HUES64 (cell line): ENCODE measurements around the gene CABLES1.
A peak's percentile ranks its signal among the peaks of the same experiment; 100 is the strongest.

Source experiments
- H3K27ac ChIP-seq: 2 replicates; pipeline ENCODE4 v1.7.0; 2013; ENCODE audit warnings: low read depth, low read length, inconsistent platforms
- H3K27me3 ChIP-seq: 2 replicates; pipeline ENCODE4 v1.6.1; 2013; ENCODE audit warnings: mild to moderate bottlenecking, low read length; ENCODE audit not compliant: insufficient read depth
- H3K36me3 ChIP-seq: 2 replicates; pipeline ENCODE4 v1.6.1; 2013; ENCODE audit warnings: mild to moderate bottlenecking, low read length; ENCODE audit not compliant: insufficient read depth
- H3K4me1 ChIP-seq: 2 replicates; pipeline ENCODE4 v1.6.1; 2013; ENCODE audit warnings: mild to moderate bottlenecking, low read length, moderate library complexity; ENCODE audit not compliant: insufficient read depth
- H3K4me3 ChIP-seq: 2 replicates; pipeline ENCODE4 v1.5.1; 2013; ENCODE audit warnings: mild to moderate bottlenecking, low read length, moderate library complexity
- H3K9ac ChIP-seq: 2 replicates; pipeline ENCODE4 v1.6.1; 2013; ENCODE audit warnings: mild to moderate bottlenecking, low read depth, low read length
- H3K9me3 ChIP-seq: 2 replicates; pipeline ENCODE4 v1.6.1; 2013; ENCODE audit warnings: low read depth, low read length; ENCODE audit not compliant: insufficient read depth
- WGBS: fragments of 150-250, 120-280 bp; methylation state at CpG from one replicate; pipeline ENCODE4 v1.1.7; 2013; ENCODE audit warnings: missing lambda C conversion rate; 5-methylcytosine and 5-hydroxymethylcytosine counted together

Gene CABLES1

DNA sequence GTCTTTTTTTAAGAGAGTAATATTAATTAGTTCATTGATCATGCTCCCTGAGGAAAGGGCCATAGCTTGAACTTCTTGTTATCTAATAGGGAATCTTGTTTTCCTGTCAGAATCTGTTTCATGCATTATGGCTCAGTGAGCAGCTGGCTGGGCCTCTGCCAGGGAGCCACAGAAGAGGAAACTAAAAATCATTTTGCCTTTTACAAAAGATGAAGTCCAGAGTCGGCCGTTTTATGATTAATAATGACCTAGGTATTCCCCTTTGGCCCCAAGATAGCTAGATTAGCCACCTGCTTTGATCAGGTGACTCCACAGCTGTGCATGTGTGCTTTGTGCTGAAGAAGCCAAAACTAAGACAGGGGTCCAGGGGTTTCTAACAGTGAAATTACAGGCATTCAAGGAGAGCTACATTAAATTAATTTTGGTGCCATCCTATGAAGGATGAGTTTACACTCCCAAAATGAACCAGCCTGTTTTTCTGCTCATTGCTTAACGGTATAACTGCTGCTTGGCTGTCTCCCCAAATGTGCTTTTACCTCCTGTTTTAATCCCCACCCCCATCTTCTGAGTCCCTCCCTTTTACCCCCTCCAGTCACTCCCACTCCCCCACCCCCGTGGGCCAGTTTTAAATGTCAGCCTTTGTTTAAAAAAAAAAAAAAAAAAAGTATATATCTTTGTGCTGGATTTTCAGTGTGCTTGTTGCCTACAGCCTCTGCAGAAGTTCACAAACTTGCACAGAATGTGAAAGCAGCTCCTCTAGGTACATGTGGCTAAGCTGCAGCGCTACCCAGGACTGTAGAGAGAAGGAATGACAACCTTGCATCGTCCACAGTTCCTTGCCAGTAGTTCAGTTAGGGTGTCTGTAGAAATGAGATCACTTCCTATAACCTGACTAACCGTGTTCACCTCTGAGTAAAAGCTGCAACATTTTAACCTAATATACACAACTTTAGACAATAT, 93.1 kb downstream of the CABLES1 start:
- Histone ChIP-seq H3K27ac (no peak overlapping the region), H3K9me3 (no peaks in the 10 kb centered on the region), H3K9ac (no peak overlapping the region), H3K4me1 (peaks cover 11% of the 10 kb centered on the region), H3K36me3 (no peaks in the 10 kb centered on the region; the same call in 1 of the 2 replicates), H3K27me3 (no peaks in the 10 kb centered on the region), H3K4me3 (no peak overlapping the region)
- 96% methylated on average over 6 of the region's 7 CpGs for WGBS

DNA sequence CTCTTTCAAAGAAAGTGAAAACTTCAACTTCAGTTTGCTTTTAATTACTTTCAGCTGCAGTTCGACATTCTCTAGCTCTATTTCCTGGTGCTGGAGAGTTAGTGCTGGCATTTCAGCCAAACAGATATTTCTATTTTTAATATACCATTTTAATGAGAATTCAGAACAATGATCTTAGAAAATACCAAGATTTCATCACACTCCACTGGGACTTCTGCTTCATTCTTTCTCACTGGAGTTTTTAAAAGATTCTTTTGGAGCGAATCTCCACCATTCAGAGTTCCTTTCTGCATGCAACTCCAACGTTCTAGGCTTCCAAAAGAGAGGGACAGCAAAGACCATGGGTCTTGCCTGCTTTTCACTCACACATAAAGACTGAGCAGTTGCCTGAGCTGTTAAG, 94.2 kb downstream of the CABLES1 start:
- Histone ChIP-seq H3K9ac (no peak overlapping the region), H3K4me3 (no peak overlapping the region), H3K36me3 (peaks cover 4% of the 10 kb centered on the region; the same call in 1 of the 2 replicates), H3K9me3 (no peaks in the 10 kb centered on the region), H3K4me1 (peaks cover 11% of the 10 kb centered on the region), H3K27ac (no peak overlapping the region), H3K27me3 (no peaks in the 10 kb centered on the region)
- 93% methylated on average over 3 of the region's 3 CpGs for WGBS

DNA sequence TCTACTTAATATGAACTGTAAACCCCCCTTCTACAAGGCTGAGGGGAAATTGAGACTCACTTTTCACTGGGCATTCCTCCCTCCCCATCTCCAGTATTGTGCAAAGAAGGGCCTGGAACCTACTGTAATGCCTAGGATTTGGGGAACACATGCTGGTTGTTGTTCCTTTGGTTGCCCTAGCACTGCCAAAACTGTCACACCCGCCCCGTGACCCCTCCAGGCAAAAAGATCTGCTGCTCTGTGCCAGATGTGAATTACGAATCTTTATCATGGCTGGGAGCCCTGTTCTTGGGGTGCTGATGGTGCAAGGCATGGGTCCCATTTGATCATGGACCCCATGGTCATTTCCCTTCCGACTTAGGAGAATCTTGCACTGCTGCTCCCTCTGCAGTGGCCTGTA, 95.4 kb downstream of the CABLES1 start:
- WGBS: 95% methylated on average over 4 of the region's 4 CpGs
- H3K9ac ChIP-seq: no peak overlapping the region
- H3K27me3 ChIP-seq: no peaks in the 10 kb centered on the region
- H3K36me3 ChIP-seq: peaks cover 5% of the 10 kb centered on the region; the same call in 1 of the 2 replicates
- peaks cover 16% of the 10 kb centered on the region for H3K4me1 ChIP-seq
- no peak overlapping the region for H3K27ac ChIP-seq
- H3K9me3 ChIP-seq: no peaks in the 10 kb centered on the region
- H3K4me3 ChIP-seq: no peak overlapping the region

DNA sequence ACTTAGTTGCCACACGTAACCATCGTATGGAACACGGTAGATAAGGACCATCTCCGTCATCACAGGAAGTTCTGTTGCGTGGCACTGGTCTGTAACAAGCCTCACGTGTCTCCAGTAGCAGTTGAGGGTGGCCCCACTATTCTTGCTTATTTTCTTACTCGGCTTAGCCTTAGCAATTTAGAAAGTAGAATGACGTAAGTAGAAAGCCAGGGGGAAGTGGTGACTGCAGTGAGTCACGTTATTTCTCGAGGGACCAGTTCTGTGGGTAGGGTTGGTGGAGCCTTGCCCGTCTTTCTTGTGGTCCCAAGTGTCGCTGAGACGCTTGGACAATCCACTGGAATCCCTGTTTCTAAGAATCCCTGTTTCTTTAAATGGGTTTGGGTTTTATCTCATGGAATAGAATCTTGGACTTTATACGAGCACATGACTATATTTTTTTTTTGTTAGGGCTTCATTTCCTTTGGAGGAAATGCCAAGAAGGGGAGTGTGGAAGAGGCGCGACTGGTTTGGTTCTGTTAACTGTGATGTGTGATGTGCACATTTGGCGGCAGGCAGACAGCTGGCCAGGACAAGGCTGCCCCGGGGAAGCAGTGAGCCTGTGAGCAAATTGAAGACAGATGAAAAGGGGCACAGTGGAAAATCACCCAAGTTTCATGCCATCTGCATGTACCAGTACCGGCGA, 96.2 kb downstream of the CABLES1 start:
- Histone ChIP-seq H3K4me3 (no peak overlapping the region), H3K9ac (no peak overlapping the region), H3K27me3 (no peaks in the 10 kb centered on the region), H3K36me3 (peaks cover 9% of the 10 kb centered on the region; the same call in 1 of the 2 replicates), H3K9me3 (no peaks in the 10 kb centered on the region), H3K4me1 (peaks cover 20% of the 10 kb centered on the region), H3K27ac (no peak overlapping the region)
- 95% methylated on average over 20 of the region's 20 CpGs for WGBS

DNA sequence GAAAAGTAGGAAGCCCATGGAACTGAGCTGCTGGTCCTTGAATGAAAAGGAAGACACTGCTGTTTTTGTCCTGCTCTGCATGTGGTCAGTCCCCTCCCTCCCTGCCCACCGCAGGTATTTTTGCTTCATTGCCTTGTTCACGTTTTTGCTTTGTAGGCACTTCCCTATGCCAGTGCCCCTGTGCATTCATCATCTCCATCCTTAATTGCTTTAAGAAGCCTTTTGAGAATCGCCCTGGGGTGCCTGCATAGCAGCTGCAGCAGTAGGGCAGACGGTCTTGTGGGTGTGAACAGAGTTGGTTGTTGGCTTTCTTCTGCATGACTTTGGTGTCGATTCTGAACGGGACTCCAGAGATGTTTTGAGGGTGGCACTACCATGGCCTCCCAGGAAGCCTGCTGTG, 97.0 kb downstream of the CABLES1 start:
- Histone ChIP-seq H3K27ac (no peak overlapping the region), H3K27me3 (no peaks in the 10 kb centered on the region), H3K9me3 (no peaks in the 10 kb centered on the region), H3K4me1 (peaks cover 20% of the 10 kb centered on the region), H3K4me3 (no peak overlapping the region), H3K36me3 (peaks cover 16% of the 10 kb centered on the region), H3K9ac (no peak overlapping the region)
- 58% methylated on average over 6 of the region's 6 CpGs for WGBS

DNA sequence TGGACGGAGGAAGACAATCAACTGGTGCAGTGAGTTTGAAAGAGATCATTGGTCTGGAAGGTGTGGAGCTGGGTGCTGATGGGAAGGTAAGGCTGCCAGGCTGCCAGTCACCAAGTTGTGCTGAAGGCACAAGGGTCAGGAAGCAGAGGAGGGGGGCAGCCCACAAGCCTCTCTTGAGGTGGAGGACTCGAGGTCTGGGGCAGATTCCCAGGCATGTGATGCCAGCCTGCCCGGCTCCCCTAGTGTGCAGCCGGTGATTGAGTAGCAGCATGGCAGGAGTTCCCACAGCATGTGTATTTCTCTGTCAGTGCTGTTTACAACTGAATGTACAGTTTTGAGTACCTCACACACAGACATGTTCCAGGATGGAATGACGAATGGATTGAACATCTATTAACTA, 99.3 kb downstream of the CABLES1 start:
- H3K9ac ChIP-seq: no peak overlapping the region
- WGBS: 92% methylated on average over 5 of the region's 5 CpGs
- H3K4me1 ChIP-seq: peaks cover 28% of the 10 kb centered on the region; the same call in 1 of the 2 replicates
- no peak overlapping the region for H3K4me3 ChIP-seq
- H3K27ac ChIP-seq: no peak overlapping the region
- no peaks in the 10 kb centered on the region for H3K27me3 ChIP-seq
- peaks cover 28% of the 10 kb centered on the region for H3K36me3 ChIP-seq
- no peaks in the 10 kb centered on the region for H3K9me3 ChIP-seq

DNA sequence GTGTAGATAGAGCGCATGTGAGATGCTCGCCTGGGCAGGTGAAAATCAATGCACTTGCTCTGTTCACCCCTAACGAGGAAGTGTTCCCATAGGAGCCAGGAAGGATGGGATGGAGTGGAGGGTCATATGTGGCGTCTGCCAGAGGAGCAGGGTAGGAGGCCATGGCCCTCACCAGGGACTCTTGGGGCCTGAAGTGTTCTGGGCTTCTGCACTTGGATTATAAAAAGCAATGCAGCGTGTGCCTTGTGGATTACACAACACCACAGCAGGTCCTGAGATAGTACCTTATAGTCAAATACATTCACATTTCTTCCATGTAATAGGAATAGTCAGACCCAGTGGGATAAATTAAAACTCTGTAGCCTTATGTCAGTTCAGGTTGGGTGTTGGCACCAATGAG, 100.1 kb downstream of the CABLES1 start:
- H3K36me3 ChIP-seq: peaks cover 28% of the 10 kb centered on the region
- no peaks in the 10 kb centered on the region for H3K9me3 ChIP-seq
- no peak overlapping the region for H3K4me3 ChIP-seq
- H3K9ac ChIP-seq: no peak overlapping the region
- H3K4me1 ChIP-seq: peaks cover 31% of the 10 kb centered on the region; the same call in 1 of the 2 replicates
- H3K27ac ChIP-seq: no peak overlapping the region
- H3K27me3 ChIP-seq: no peaks in the 10 kb centered on the region
- 93% methylated on average over 5 of the region's 5 CpGs for WGBS

DNA sequence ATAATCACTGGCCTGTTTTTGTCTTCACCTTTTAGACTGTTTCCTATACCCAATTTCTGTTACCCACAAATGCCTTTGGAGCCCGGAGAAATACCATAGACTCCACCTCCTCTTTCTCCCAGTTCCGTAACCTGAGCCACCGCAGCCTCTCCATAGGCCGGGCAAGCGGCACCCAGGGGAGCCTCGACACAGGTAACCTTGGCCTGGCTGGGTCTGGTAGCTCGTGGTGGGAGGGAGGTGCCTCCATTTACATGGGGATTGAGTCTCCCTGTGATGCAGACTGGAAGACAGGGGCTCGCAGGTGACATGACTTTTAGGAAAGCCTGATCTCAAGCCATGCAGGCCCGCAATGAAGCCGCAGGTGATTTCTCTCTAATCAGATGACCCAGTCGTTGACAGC, 100.6 kb downstream of the CABLES1 start:
- H3K4me3 ChIP-seq: no peak overlapping the region
- 77% methylated on average over 11 of the region's 11 CpGs for WGBS
- no peak overlapping the region for H3K27ac ChIP-seq
- H3K4me1 ChIP-seq: peaks cover 32% of the 10 kb centered on the region; the same call in 1 of the 2 replicates
- H3K27me3 ChIP-seq: no peaks in the 10 kb centered on the region
- H3K9me3 ChIP-seq: no peaks in the 10 kb centered on the region
- peaks cover 28% of the 10 kb centered on the region for H3K36me3 ChIP-seq
- H3K9ac ChIP-seq: no peak overlapping the region

DNA sequence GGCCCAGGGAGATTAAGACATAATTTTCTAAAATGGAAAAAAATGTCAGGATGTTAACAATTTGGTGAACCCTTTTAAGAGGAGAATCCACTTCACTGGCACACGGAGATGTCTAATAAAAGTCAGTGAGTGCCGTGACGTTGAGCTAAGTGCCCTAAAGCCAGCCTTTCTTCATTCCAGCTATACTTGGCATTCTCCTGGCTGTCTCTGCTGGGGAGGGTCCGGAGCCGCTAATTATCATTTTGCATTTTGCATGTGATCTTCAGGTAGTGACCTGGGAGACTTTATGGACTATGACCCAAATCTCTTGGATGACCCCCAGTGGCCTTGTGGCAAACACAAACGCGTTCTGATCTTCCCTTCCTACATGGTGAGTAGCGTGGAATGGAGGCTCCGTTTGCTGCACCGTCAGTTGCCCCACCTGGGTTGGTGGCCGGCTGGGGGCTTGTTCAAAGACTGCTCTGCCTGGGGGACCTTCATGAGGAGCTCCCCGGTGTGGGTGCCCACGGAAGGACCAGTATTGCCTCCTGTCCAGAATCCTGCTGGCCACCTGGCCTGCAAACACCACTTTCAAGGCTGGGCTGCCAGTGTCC, 101.7 kb downstream of the CABLES1 start:
- H3K9ac ChIP-seq: no peak overlapping the region
- 94% methylated on average over 13 of the region's 13 CpGs for WGBS
- H3K4me1 ChIP-seq: peaks cover 27% of the 10 kb centered on the region; the same call in 1 of the 2 replicates

DNA sequence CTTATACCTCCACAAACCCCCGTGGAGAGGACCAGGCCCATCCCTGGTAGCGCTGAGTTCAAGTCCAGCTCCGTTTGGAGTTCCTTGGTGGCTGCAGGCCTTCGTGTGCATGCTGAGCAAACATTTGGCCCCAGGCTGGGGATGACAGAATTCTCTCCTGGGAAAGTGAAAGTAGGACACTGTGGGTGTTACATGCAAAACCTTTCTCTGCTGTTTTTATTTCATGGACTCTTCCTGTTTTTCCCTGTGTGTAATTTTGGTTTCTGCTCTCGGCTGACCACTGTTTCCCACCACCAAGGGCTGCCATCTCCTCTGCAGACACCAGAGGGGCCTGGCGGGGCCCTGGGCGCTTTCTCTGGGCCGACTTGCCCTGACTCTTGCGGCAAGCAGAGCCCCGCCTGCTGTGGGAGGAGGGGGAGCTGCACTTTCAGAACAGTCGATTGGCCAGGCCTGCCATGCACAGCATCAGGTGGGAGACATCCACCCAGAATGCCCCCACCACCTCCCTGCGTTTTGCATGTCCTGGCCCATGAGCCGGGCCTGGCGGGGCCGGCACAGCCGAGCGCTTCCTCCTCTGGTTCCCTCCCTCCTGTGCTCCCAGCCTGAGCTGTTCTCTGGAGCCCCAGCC, 102.4 kb downstream of the CABLES1 start:
- Histone ChIP-seq H3K4me3 (no peak overlapping the region), H3K9me3 (no peaks in the 10 kb centered on the region), H3K4me1 (peaks cover 26% of the 10 kb centered on the region; the same call in 1 of the 2 replicates), H3K36me3 (peaks cover 28% of the 10 kb centered on the region), H3K27ac (0 out of 2 replicates have a peak overlapping the region, but pooled peaks have one; percentile 12), H3K9ac (no peak overlapping the region), H3K27me3 (no peaks in the 10 kb centered on the region)
- WGBS: 67% methylated on average over 17 of the region's 17 CpGs

More for the DNA sequence above, 101.7 kb downstream of the CABLES1 start:
- no peaks in the 10 kb centered on the region for H3K27me3 ChIP-seq
- no peak overlapping the region for H3K27ac ChIP-seq
- H3K36me3 ChIP-seq: peaks cover 28% of the 10 kb centered on the region
- H3K4me3 ChIP-seq: no peak overlapping the region
- no peaks in the 10 kb centered on the region for H3K9me3 ChIP-seq
